Upper lobe of left lung (tissue), 6 donors: ENCODE data around the gene CNKSR2. TPM values are rescaled to one million over a fixed set of nuclear protein-coding genes. Genes with fewer than 3 reads are reported as not detected.

ENCODE experiments used
- ATAC-seq, 2 donors: fragments of 200-7000 bp; cut with Tn5 transposase; one replicate each; pipeline ENCODE4 v1.9.1; 2022; ENCODE audit warnings: mild to moderate bottlenecking in 2 of 2, moderate library complexity in 2 of 2; ENCODE audit not compliant: low FRiP score in 2 of 2
- DNase-seq, 2 donors: peaks; one replicate each; pipeline ENCODE4 v3.0.0-alpha.2; 2019 to 2020
- H3K27ac ChIP-seq, 4 donors: fragments of 200-600 bp; sonication (generic); one replicate each; pipeline ENCODE4 v1.5.1; 2016 to 2019
- H3K27me3 ChIP-seq, 4 donors: fragments of 200-600 bp; sonication (generic); one replicate each; pipeline ENCODE4 v1.5.1; 2017 to 2019
- H3K36me3 ChIP-seq, 4 donors: fragments of 200-600 bp; sonication (generic); one replicate each; pipeline ENCODE4 v1.5.1; 2016 to 2019
- H3K4me1 ChIP-seq, 4 donors: fragments of 200-600 bp; sonication (generic); one replicate each; pipeline ENCODE4 v1.5.1; 2018 to 2019
- H3K4me3 ChIP-seq, 4 donors: fragments of 200-600 bp; sonication (generic); one replicate each; pipeline ENCODE4 v1.5.1; 2017 to 2019; ENCODE audit warnings: mild to moderate bottlenecking in 2 of 4, moderate library complexity in 1 of 4
- H3K9me3 ChIP-seq, 4 donors: fragments of 200-600 bp; sonication (generic); one replicate each; pipeline ENCODE4 v1.5.1; 2018 to 2019
- CTCF ChIP-seq, 6 experiments: fragments of 450-650 bp in 4 of 6; fragments of 200-600 bp in 2 of 6; sonication (generic) in 2 of 6; IDR thresholded peaks; one replicate each; pipeline ENCODE4 v1.5.1; 2016 to 2019; ENCODE audit warnings: antibody characterized with exemption in 6 of 6
- EP300 ChIP-seq, 4 donors: sonication (generic); formaldehyde crosslinking; IDR thresholded peaks; one replicate each; pipeline ENCODE4 v1.5.1; 2017; ENCODE audit warnings: antibody characterized with exemption in 4 of 4, control low read depth in 2 of 4
- POLR2A ChIP-seq, 4 donors: fragments of 450-650 bp; IDR thresholded peaks; one replicate each; pipeline ENCODE4 v1.5.1; 2016 to 2017; ENCODE audit warnings: antibody characterized with exemption in 4 of 4, mild to moderate bottlenecking in 2 of 4
- POLR2AphosphoS5 ChIP-seq, 2 donors: sonication (generic); formaldehyde crosslinking; IDR thresholded peaks; one replicate each; pipeline ENCODE4 v1.5.1; 2017; ENCODE audit warnings: antibody characterized with exemption in 2 of 2
- WGBS, 2 donors: methylation state at CpG; one replicate each; pipeline ENCODE4 v1.1.5; 2017 to 2018; 5-methylcytosine and 5-hydroxymethylcytosine counted together
- total RNA-seq, 6 donors: library from RNA; depleted of rRNA in 4 of 6; stranded (reverse); fragments of >200 nt in 4 of 6; gene quantifications; one replicate each; pipeline versions ENCODE4 v1.1.0 to v1.2.1, GENCODE V29; 2016 to 2021
- donor health status: DM: no; HTN: no; CAD: no; lungs with moderate emphysema.
- donor health status: DM: no; HTN: yes; CAD: no; lungs with severe emphysema.

The CNKSR2 gene
- total RNA-seq, 6 donors from 2014 or later, result 4.0 to 14.5 (median 7.0) TPM

- 75 to 89% methylated on average over 3 of the region's 3 CpGs for WGBS, 2 donors
- H3K9me3 ChIP-seq, result no peaks in the 10 kb centered on the region
- H3K36me3 ChIP-seq, result no peaks in the 10 kb centered on the region
- H3K4me3 ChIP-seq, result no peak overlapping the region
- TF ChIP-seq EP300 (IDR thresholded peaks at IDR 0.05) (no peak), POLR2A (IDR thresholded peaks at IDR 0.05) (no peak), POLR2AphosphoS5 (IDR thresholded peaks at IDR 0.05) (no peak), CTCF (IDR thresholded peaks at IDR 0.05) (no peak)
- no peak overlapping the region for H3K27ac ChIP-seq
- H3K4me1 ChIP-seq, result no peaks in the 10 kb centered on the region
- H3K27me3 ChIP-seq, result no peaks in the 10 kb centered on the region
- DNase-seq (no peak), ATAC-seq (no peak)
Measured at GRCh38 chrX:21586001-21586400, 211.8 kb downstream of the CNKSR2 start.

GRCh38 chrX:21590012-21590776 lies 216.0 kb downstream of the CNKSR2 start:
- Histone ChIP-seq H3K9me3 (no peaks in the 10 kb centered on the region), H3K4me3 (no peak overlapping the region), H3K27ac (no peak overlapping the region), H3K4me1 (no peaks in the 10 kb centered on the region), H3K27me3 (no peaks in the 10 kb centered on the region), H3K36me3 (no peaks in the 10 kb centered on the region)
- TF ChIP-seq CTCF (IDR thresholded peaks at IDR 0.05) (no peak), EP300 (IDR thresholded peaks at IDR 0.05) (no peak), POLR2A (IDR thresholded peaks at IDR 0.05) (no peak), POLR2AphosphoS5 (IDR thresholded peaks at IDR 0.05) (no peak)
- no peak for DNase-seq
- WGBS, 2 donors, result 70 to 76% methylated on average over 4 of the region's 4 CpGs
- no peak for ATAC-seq

- Histone ChIP-seq H3K4me3 (no peak overlapping the region), H3K36me3 (no peaks in the 10 kb centered on the region), H3K4me1 (no peaks in the 10 kb centered on the region), H3K27me3 (no peaks in the 10 kb centered on the region), H3K27ac (no peak overlapping the region), H3K9me3 (no peaks in the 10 kb centered on the region)
- ATAC-seq (no peak), DNase-seq (no peak)
- no peak for TF ChIP-seq POLR2A (IDR thresholded peaks at IDR 0.05)
- TF ChIP-seq POLR2AphosphoS5 (IDR thresholded peaks at IDR 0.05), result no peak
- no peak for TF ChIP-seq CTCF (IDR thresholded peaks at IDR 0.05)
- TF ChIP-seq EP300 (IDR thresholded peaks at IDR 0.05), result no peak
Measured at GRCh38 chrX:21606002-21606401, 231.8 kb downstream of the CNKSR2 start.

- Histone ChIP-seq H3K27me3 (no peaks in the 10 kb centered on the region), H3K36me3 (no peaks in the 10 kb centered on the region), H3K27ac (no peak overlapping the region), H3K9me3 (no peaks in the 10 kb centered on the region), H3K4me1 (no peaks in the 10 kb centered on the region), H3K4me3 (no peak overlapping the region)
- DNase-seq (no peak), ATAC-seq (no peak)
- TF ChIP-seq CTCF (IDR thresholded peaks at IDR 0.05) (no peak), POLR2A (IDR thresholded peaks at IDR 0.05) (no peak), POLR2AphosphoS5 (IDR thresholded peaks at IDR 0.05) (no peak), EP300 (IDR thresholded peaks at IDR 0.05) (no peak)
- 89 to 100% methylated on average over 1 of the region's 1 CpG for WGBS, 2 donors
Measured at GRCh38 chrX:21610168-21610567, 235.9 kb downstream of the CNKSR2 start.

- Histone ChIP-seq H3K9me3 (no peaks in the 10 kb centered on the region), H3K27ac (no peak overlapping the region), H3K27me3 (no peaks in the 10 kb centered on the region), H3K4me3 (no peak overlapping the region), H3K4me1 (no peaks in the 10 kb centered on the region), H3K36me3 (no peaks in the 10 kb centered on the region)
- WGBS, 2 donors, result 53 to 59% methylated on average over 3 to 5 of the region's 5 CpGs
- DNase-seq (no peak), ATAC-seq (no peak)
- TF ChIP-seq POLR2A (IDR thresholded peaks at IDR 0.05), result no peak
- no peak for TF ChIP-seq CTCF (IDR thresholded peaks at IDR 0.05)
- no peak for TF ChIP-seq POLR2AphosphoS5 (IDR thresholded peaks at IDR 0.05)
- no peak for TF ChIP-seq EP300 (IDR thresholded peaks at IDR 0.05)
Measured at GRCh38 chrX:21612154-21612553, 237.9 kb downstream of the CNKSR2 start.
